Frontal cortex (tissue), 4 donors: ENCODE measurements around the gene CCDC136. TPM values are rescaled to one million over a fixed set of nuclear protein-coding genes. Genes with fewer than 3 reads are reported as not detected.

ENCODE experiments used
- DNase-seq, 2 donors: peaks; one replicate each; pipeline ENCODE4 v3.0.0; 2012; ENCODE audit warnings: low spot score in 2 of 2
- FAIRE-seq: peaks from 2 replicates; lab custom pipeline; 2012; peaks lifted over from hg19 to GRCh38; lab: Jason Lieb, UNC
- small RNA-seq: library from RNA; depleted of rRNA; stranded (forward); fragments of <200 nt; gene quantifications from one replicate; pipeline ENCODE3, GENCODE V24; 2014
- total RNA-seq: library from RNA; depleted of rRNA; stranded (reverse); fragments of >200 nt; gene quantifications from one replicate; pipeline ENCODE4 v1.2.3, GENCODE V29; 2014
- donor health status: control.
- donor health status: control.
- donor health status: control.

The CCDC136 gene
- total RNA-seq, 1 donor from 2014 or later: 38.3 TPM

DNA sequence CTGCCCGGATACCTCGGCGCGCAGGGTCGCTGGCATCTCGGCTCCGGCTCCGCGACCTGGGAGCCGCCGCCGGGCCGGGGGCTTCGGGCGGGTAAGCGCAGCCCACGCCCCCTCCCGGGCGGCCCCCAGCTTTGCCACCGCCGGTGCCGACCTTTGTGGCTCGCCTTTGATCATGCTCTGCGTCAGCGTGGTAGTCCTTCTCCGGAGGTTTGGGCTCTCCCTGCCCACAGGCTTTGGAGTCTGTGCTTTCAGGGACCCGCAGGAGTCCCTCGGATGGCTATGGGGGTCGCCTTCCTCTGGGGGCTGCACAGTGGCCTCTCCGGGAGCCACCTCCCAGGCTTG is 78.1 kb downstream of the CCDC136 start:
- DNase-seq: no peak
- FAIRE-seq: no peak

DNA sequence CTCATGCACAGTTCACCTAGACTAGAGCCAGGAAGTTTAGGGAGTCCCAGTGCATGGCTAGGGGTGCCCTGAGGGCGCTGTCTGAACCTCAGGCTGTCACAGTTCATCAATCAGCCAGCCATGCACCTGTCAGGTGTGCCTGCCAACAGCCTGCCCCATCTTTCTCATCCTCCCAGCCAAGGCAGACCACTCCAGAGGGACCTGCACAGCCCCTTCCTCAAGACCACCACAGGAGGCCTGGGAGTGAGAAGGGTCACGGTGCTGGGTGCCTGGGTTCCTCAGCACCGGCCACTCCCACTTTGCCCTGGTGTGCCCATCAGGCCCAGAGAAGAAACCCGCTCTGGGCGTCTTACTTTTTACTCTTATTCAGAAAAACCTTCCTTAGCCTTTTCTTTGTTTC is 79.3 kb downstream of the CCDC136 start:
- DNase-seq (no peak), FAIRE-seq (no peak)

Small RNA genes lying within 50 kb of the gene (small RNA-seq; reads per million reads assigned to genes)
- gene RN7SL81P: not detected

Other genes with a start within 250 kb of the CCDC136 start
- gene GARIN1A, start 119.7 kb upstream of the CCDC136 start, total RNA-seq: 0.82 TPM
- gene CALU, start 52.6 kb upstream of the CCDC136 start, total RNA-seq: 55.0 TPM
- gene OPN1SW, start 16.2 kb upstream of the CCDC136 start, total RNA-seq: not detected
- gene FLNC, start 38.4 kb downstream of the CCDC136 start, total RNA-seq: 2.4 TPM
- 74.6 TPM for gene ATP6V1F, start 70.9 kb downstream of the CCDC136 start, total RNA-seq
- 0.41 TPM for gene KCP, start 118.7 kb downstream of the CCDC136 start, total RNA-seq
- gene IRF5, start 146.0 kb downstream of the CCDC136 start, total RNA-seq: 1.2 TPM